Measurements from ENCODE around the gene ARAP1. TPM values are rescaled to one million over a fixed set of nuclear protein-coding genes. Genes with fewer than 3 reads are reported as not detected.

The ARAP1 gene
- 100 to 1,000 TPM in 1 of 2 donors, 10 to 100 TPM in 1; 76.5 to 103 TPM for total RNA-seq

DNA sequence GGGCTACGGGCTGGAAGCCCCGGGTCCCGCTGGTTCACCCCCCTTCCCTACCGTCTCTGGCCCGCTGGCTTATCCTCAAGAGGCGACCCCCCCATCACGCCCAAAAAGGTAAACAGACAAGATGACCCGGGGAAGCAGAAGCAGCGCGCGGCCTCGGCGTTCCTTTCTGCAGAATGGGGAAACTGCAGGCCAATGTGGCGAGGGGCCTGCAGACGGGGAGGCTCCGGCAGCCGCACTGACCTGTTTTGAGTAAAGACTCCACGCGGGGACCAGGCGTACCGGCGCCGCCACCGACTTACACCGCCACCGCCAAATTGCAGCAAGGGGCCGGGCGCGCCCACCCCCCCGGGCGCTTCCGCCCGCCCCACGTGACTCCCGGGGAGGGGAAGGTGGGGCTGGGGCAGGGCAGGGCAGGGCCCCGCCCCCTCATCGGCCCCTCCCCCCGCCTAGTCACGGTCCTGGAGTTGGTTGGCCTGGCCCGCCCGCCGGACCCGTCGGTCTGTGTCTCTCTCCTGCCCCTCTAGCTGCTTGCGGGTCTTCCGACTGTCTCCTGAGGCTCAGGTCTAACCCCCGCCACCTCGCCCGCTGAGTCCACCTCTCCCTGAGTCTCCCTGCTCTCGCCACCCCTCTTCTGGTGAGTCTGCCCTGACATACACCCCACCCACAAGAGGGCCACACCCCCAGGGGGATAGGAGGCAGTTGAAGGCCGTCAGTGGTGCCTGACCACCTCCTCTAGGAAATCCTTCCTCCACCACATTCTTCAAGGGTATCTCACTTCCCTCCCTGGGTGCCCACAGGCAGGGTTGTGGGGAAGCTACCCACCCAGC lies at the start of gene ARAP1:
Gene ARAP1, minus strand, starts transcription at position 321 of the 827 bp plus-strand sequence. CDS start 25,280 bp downstream, outside the sequence.
- Histone ChIP-seq H3K4me1 (ENCODE audit: control insufficient read depth in 1 of 2, low read depth in 2 of 2) (peaks cover 13 to 29% of the 10 kb centered on the region in 2 donors), H3K27ac (peak within 1 kb of the TSS in 1 of 2 donors; percentile 5), H3K9me3 (no peaks in the 10 kb centered on the region), H3K27me3 (replicated peaks; ENCODE audit: insufficient read depth) (no peaks in the 10 kb centered on the region), H3K36me3 (peaks cover 2% of the 10 kb centered on the region), H3K4me3 (peak within 1 kb of the TSS; percentile 86)
- ATAC-seq (ENCODE audit: insufficient number of reproducible peaks, low FRiP score, low read depth) (no peak), DNase-seq (ENCODE audit: low spot score) (peak; percentile 18)
- TF ChIP-seq, protein P1, sequence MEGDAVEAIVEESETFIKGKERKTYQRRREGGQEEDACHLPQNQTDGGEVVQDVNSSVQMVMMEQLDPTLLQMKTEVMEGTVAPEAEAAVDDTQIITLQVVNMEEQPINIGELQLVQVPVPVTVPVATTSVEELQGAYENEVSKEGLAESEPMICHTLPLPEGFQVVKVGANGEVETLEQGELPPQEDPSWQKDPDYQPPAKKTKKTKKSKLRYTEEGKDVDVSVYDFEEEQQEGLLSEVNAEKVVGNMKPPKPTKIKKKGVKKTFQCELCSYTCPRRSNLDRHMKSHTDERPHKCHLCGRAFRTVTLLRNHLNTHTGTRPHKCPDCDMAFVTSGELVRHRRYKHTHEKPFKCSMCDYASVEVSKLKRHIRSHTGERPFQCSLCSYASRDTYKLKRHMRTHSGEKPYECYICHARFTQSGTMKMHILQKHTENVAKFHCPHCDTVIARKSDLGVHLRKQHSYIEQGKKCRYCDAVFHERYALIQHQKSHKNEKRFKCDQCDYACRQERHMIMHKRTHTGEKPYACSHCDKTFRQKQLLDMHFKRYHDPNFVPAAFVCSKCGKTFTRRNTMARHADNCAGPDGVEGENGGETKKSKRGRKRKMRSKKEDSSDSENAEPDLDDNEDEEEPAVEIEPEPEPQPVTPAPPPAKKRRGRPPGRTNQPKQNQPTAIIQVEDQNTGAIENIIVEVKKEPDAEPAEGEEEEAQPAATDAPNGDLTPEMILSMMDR (IDR thresholded peaks at IDR 0.05) = no peak

DNA sequence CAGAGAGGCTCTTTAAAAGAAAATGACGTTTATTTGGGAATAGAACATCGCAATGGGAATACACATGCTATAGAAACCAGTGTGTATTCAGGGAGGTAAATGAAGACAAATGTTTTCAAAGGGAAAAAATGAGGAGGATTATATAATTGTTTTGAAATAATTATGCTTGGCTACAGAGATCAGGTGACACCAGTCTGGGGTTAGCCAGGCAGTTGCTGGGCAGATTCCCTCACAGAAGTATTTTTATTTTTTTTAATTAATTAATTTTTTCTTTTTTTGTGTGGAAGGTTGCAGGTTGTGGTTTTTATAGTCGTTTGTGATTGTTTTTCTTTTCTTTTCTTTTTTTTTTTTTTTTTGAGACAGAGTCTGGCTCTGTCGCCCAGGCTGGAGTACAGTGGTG lies 47.2 kb upstream of the ARAP1 start:
- no peak for ATAC-seq (ENCODE audit: insufficient number of reproducible peaks, low FRiP score, low read depth)
- no peak for DNase-seq (ENCODE audit: low spot score)
- Histone ChIP-seq H3K27me3 (replicated peaks; ENCODE audit: insufficient read depth) (no peaks in the 10 kb centered on the region), H3K4me1 (ENCODE audit: control insufficient read depth in 1 of 2, low read depth in 2 of 2) (peaks cover 3 to 6% of the 10 kb centered on the region in 2 donors), H3K9me3 (no peaks in the 10 kb centered on the region), H3K4me3 (no peak overlapping the region), H3K36me3 (no peaks in the 10 kb centered on the region), H3K27ac (no peak overlapping the region)
- TF ChIP-seq, protein P1 (IDR thresholded peaks at IDR 0.05) = no peak

DNA sequence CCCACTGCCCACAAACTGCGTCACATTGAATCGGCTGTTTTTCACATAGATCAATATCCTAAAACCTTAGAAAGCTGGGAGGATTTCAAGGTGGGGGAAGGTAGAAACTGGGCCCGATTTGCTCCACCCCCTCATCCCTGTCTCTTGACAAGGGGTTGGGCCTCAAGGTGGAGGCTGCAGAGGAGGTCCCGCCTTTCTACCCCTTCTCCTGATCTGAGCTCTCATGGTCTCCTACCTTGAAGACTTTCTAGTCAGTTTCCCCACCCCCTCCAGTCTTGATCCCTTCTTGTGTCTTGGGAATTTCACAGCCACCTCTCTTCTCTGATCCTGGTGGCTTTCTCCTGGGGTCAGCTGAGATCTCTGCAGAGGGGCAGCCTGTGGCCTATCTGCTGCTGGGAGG lies 46.2 kb upstream of the ARAP1 start:
- H3K27ac ChIP-seq = no peak overlapping the region
- TF ChIP-seq, protein P1 (IDR thresholded peaks at IDR 0.05) = no peak
- DNase-seq (ENCODE audit: low spot score) (no peak), ATAC-seq (ENCODE audit: insufficient number of reproducible peaks, low FRiP score, low read depth) (no peak)
- H3K4me3 ChIP-seq = no peak overlapping the region
- H3K27me3 ChIP-seq (replicated peaks; ENCODE audit: insufficient read depth) = no peaks in the 10 kb centered on the region
- peaks cover 5 to 11% of the 10 kb centered on the region in 2 donors for H3K4me1 ChIP-seq (ENCODE audit: control insufficient read depth in 1 of 2, low read depth in 2 of 2)
- H3K36me3 ChIP-seq = no peaks in the 10 kb centered on the region
- H3K9me3 ChIP-seq = no peaks in the 10 kb centered on the region

DNA sequence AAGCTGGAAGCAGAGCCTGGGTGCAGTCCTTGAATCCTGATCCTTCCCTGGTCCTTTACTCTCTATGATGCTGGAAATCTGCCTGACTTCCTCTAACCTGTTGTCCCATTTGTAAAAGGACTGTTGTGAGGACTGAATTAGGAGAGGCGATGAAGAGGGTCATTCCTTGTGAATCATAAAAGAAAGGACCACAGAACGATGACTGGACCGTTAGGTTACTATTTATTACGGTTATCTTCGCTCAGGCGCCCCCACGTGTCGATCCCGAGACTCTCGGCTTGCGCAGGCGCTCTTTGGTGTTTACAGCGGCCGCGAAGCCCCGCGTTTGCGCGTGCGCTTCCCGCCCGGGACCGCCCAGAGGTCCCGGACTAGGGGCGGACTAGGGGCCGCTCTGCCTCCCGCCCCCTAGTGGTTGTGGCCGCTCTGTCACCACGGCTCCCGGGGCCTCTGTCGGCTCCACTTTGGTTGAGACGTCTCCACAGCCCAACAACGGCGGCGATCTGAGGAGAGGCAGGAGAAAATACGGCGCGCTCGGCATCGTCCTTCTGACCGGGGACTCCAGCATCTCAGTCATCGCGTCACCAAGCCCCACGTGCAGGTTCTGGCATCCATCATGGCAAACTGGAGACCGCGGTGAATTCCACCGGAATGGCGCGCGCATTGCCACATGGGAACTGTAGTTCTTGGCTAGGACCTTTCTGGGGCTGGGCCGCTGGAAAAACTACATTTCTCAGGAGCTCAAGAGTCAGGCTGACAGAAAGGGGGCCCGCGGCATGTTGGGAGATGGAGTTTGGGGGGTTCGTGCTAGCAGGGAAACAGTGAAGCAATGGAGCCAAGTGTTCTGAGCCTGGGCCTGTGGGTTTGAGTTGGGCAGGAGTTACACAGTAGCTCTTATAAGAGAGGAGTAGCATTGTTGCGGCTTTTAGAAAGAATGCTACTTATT lies 41.5 kb upstream of the ARAP1 start, which contains the start of gene STARD10:
Gene STARD10, minus strand, starts transcription at position 623 of the 943 bp plus-strand sequence. CDS start 12,866 bp downstream, outside the sequence.
- peaks cover 18 to 41% of the 10 kb centered on the region in 2 donors for H3K4me1 ChIP-seq (ENCODE audit: control insufficient read depth in 1 of 2, low read depth in 2 of 2)
- DNase-seq (ENCODE audit: low spot score) (peak; percentile 85), ATAC-seq (ENCODE audit: insufficient number of reproducible peaks, low FRiP score, low read depth) (peak; percentile 94)
- TF ChIP-seq, protein P1 (IDR thresholded peaks at IDR 0.05) = peak; percentile 97
- H3K4me3 ChIP-seq = peak within 1 kb of the TSS; percentile 73
- peak within 1 kb of the TSS; percentile 76 to 85 for H3K27ac ChIP-seq
- H3K27me3 ChIP-seq (replicated peaks; ENCODE audit: insufficient read depth) = no peaks in the 10 kb centered on the region
- no peaks in the 10 kb centered on the region for H3K36me3 ChIP-seq
- no peaks in the 10 kb centered on the region for H3K9me3 ChIP-seq

DNA sequence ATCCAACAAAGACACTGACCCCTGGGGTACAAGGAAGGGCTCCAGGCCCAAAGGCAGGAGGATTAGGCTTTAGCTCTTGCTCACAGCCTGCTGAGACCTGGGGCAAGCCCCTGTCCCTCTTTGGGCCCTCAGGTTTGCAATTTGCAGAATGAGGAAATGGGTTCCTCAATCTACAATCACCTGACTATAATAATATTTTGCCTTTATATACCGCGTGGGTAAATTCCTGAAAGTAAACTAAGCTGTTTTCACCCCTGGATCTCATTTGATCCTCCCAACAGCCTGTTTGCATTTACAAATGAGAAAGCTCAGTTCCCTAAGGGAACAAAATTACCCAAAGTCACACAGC lies 40.8 kb upstream of the ARAP1 start:
- TF ChIP-seq, protein P1 (IDR thresholded peaks at IDR 0.05) = no peak
- H3K9me3 ChIP-seq = no peaks in the 10 kb centered on the region
- peaks cover 21 to 45% of the 10 kb centered on the region in 2 donors for H3K4me1 ChIP-seq (ENCODE audit: control insufficient read depth in 1 of 2, low read depth in 2 of 2)
- DNase-seq (ENCODE audit: low spot score) = no peak
- ATAC-seq (ENCODE audit: insufficient number of reproducible peaks, low FRiP score, low read depth) = no peak
- H3K36me3 ChIP-seq = no peaks in the 10 kb centered on the region
- H3K27ac ChIP-seq = peak overlapping the region; percentile 76 to 85
- peak overlapping the region; percentile 73 for H3K4me3 ChIP-seq
- H3K27me3 ChIP-seq (replicated peaks; ENCODE audit: insufficient read depth) = no peaks in the 10 kb centered on the region

All from thoracic aorta (tissue), 2 donors.